Erythroblast (primary cell): ENCODE results near the gene FSTL4.
A peak's percentile ranks its signal among the peaks of the same experiment; 100 is the strongest.

Experiments used
- DNase-seq, 2 experiments: peaks; one replicate each; lab custom pipeline; 2025; lab: John Stamatoyannopoulos, UW
- GATA1 ChIP-seq: IDR thresholded peaks from 2 replicates; pipeline ENCODE4 v1.6.1; 2011; ENCODE audit warnings: low read depth, mild to moderate bottlenecking, control low read depth, low read length, moderate library complexity
- POLR2A ChIP-seq: IDR thresholded peaks from 2 replicates; pipeline ENCODE4 v1.6.1; 2011; ENCODE audit warnings: mild to moderate bottlenecking, low read length

Gene FSTL4

GRCh38 chr5:133612249-133612860 lies at the start of gene FSTL4:
TSS of gene FSTL4 (minus strand) at chr5:133612541.
- DNase-seq: peak; percentile 5 to 10

GRCh38 chr5:133661389-133661788 lies 49.0 kb upstream of the FSTL4 start:
- TF ChIP-seq GATA1 (no peak), POLR2A (no peak)
- no peak for DNase-seq

More at GRCh38 chr5:133612249-133612860, at the start of gene FSTL4:
- TF ChIP-seq POLR2A (no peak), GATA1 (no peak)

- TF ChIP-seq GATA1 (no peak), POLR2A (no peak)
- no peak for DNase-seq
Measured at GRCh38 chr5:133658327-133658726, 46.0 kb upstream of the FSTL4 start.

GRCh38 chr5:133657036-133657435 lies 44.7 kb upstream of the FSTL4 start:
- TF ChIP-seq GATA1: no peak
- TF ChIP-seq POLR2A: no peak
- no peak for DNase-seq

- no peak for DNase-seq
Measured at GRCh38 chr5:133655966-133656365, 43.6 kb upstream of the FSTL4 start.

GRCh38 chr5:133653760-133654049 lies 41.4 kb upstream of the FSTL4 start:
- DNase-seq: no peak
- TF ChIP-seq POLR2A (no peak), GATA1 (no peak)

More at GRCh38 chr5:133655966-133656365, 43.6 kb upstream of the FSTL4 start:
- TF ChIP-seq GATA1: no peak
- TF ChIP-seq POLR2A: no peak

GRCh38 chr5:133652951-133653759 lies 40.8 kb upstream of the FSTL4 start:
- TF ChIP-seq GATA1 (no peak), POLR2A (no peak)
- DNase-seq: no peak

- TF ChIP-seq POLR2A (no peak), GATA1 (no peak)
Measured at GRCh38 chr5:133644000-133644865, 31.9 kb upstream of the FSTL4 start.

GRCh38 chr5:133643365-133643764 lies 31.0 kb upstream of the FSTL4 start:
- DNase-seq: no peak
- no peak for TF ChIP-seq POLR2A
- TF ChIP-seq GATA1: no peak

More at GRCh38 chr5:133644000-133644865, 31.9 kb upstream of the FSTL4 start:
- DNase-seq: no peak

- no peak for TF ChIP-seq GATA1
- TF ChIP-seq POLR2A: no peak
- no peak for DNase-seq
Measured at GRCh38 chr5:133642153-133642722, 29.9 kb upstream of the FSTL4 start.

- no peak for DNase-seq
- TF ChIP-seq POLR2A (no peak), GATA1 (no peak)
Measured at GRCh38 chr5:133641683-133642082, 29.3 kb upstream of the FSTL4 start.

GRCh38 chr5:133639850-133640528 lies 27.6 kb upstream of the FSTL4 start:
- no peak for DNase-seq
- no peak for TF ChIP-seq POLR2A
- no peak for TF ChIP-seq GATA1

- TF ChIP-seq GATA1: no peak
- TF ChIP-seq POLR2A: no peak
- no peak for DNase-seq
Measured at GRCh38 chr5:133638436-133638835, 26.1 kb upstream of the FSTL4 start.
